Measurements from ENCODE around the gene HDAC7. TPM values are rescaled to one million over a fixed set of nuclear protein-coding genes. Genes with fewer than 3 reads are reported as not detected.

HDAC7 gene
- total RNA-seq, 8 experiments from 2014 or later = 9.8 to 43.8 (median 19.3) TPM

GRCh38 chr12:47767216-47767724 lies 52.4 kb downstream of the HDAC7 start:
- in situ Hi-C loops (cut with MboI; ENCODE audit: low pct_unique_long_range_greater_than_20kb in 2 of 9, low sequenced_read_pairs in 9 of 9, unreplicated experiment in 9 of 9) = no loop called here
- H3K4me3 ChIP-seq = no peak overlapping the region
- no peak overlapping the region for H3K27ac ChIP-seq
- 0 to 76% (median 50%) methylated on average over 1 to 3 of the region's 4 CpGs; no CpG with 5 or more reads in 2 of the 10 experiments for WGBS, 10 experiments
- peaks cover 25 to 26% of the 10 kb centered on the region in 2 donors for H3K4me1 ChIP-seq (replicated peaks in 1 of 2)
- peak in 3 of 8 experiments; percentile 16 to 50 (median 44) for ATAC-seq (replicated peaks in 6 of 8)

DNA sequence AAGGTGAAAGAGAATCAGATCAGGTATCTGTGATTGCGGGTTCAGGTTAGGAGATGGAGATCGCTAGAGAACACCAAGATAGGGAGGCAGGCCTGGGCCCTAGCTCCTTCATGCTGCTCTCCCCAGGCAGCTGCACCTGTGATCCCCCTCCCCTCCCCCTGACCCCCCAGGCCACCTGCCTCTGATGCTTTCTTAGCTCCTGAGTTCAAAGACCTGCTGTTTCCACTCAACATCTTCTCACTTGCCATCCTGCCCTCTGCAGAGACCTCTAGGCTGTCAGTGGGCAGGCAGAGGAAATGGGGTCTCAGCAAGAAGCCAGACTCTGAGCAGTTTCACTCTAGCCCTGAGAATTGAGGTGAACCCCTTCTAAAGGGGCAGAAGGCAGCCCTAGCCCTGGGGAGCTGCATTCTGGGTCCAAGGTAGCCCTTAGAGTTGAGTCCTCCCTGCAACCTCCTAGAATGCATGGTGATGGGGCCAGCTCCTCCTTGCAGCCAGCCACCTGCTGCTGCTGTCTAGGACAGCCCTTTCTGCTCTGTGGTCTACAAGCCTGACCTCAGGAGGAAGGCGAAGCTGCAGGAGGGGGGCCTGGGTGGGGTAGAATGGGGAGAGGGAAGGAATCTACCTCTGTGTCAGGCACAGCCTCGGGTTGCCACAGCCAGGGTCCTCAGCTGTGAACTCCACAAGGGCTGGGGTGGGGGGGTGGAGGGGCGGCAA lies 53.0 kb downstream of the HDAC7 start:
- Histone ChIP-seq H3K4me3 (no peak overlapping the region), H3K4me1 (replicated peaks in 1 of 2) (peaks cover 25 to 26% of the 10 kb centered on the region in 2 donors), H3K27ac (no peak overlapping the region)
- in situ Hi-C loops (cut with MboI; ENCODE audit: low pct_unique_long_range_greater_than_20kb in 2 of 9, low sequenced_read_pairs in 9 of 9, unreplicated experiment in 9 of 9) = no loop called here
- 80% methylated on average over 1 of the region's 5 CpGs; no CpG with 5 or more reads in 9 of the 10 experiments for WGBS, 10 experiments
- no peak for ATAC-seq (replicated peaks in 6 of 8)

- peaks cover 11% of the 10 kb centered on the region in 2 donors for H3K4me1 ChIP-seq (replicated peaks in 1 of 2)
Observed at GRCh38 chr12:47763481-47764346, 56.0 kb downstream of the HDAC7 start.

DNA sequence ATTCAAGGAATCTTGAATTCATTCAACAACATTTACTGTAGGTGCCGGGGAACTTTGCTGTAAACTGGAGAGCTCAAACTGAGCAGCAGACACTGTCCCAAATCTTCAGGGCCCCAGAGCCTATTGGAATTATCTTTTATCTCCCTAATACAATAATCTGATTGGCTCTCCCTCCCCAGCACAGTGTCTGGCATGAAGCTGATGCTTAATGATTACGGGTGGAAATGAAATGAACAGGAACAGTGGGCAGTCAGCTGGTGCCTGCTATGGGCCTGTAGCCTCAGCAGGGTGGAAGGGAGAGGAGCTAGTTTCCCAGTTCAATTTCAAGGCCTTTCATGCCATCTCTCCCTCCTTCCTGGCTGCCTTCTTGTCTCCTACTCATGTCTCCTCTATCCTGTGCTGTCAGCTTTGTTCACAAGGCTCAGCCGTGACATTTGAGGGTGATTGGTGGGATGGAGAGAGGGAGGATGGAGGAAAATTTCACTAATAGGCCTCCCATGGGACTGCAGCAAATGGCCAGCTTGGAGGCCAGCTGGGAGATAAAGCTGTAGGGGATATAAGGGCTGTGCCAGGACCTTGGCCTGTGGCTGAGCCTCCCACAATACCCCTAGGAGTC lies 56.7 kb downstream of the HDAC7 start:
- WGBS, 10 experiments = 36 to 100% (median 79%) methylated on average over 1 to 3 of the region's 3 CpGs; no CpG with 5 or more reads in 2 of the 10 experiments
- in situ Hi-C loops (cut with MboI; ENCODE audit: low pct_unique_long_range_greater_than_20kb in 2 of 9, low sequenced_read_pairs in 9 of 9, unreplicated experiment in 9 of 9) = no loop called here
- H3K4me3 ChIP-seq = no peak overlapping the region
- peak in 4 of 8 experiments; percentile 11 to 46 (median 18) for ATAC-seq (replicated peaks in 6 of 8)
- peaks cover 11 to 13% of the 10 kb centered on the region in 2 donors for H3K4me1 ChIP-seq (replicated peaks in 1 of 2)
- H3K27ac ChIP-seq = peak overlapping the region; percentile 28 to 43

More at GRCh38 chr12:47763481-47764346, 56.0 kb downstream of the HDAC7 start:
- Histone ChIP-seq H3K4me3 (no peak overlapping the region), H3K27ac (peak overlapping the region in 1 of 2 donors; percentile 43)
- ATAC-seq (replicated peaks in 6 of 8) = no peak
- in situ Hi-C loops (cut with MboI; ENCODE audit: low pct_unique_long_range_greater_than_20kb in 2 of 9, low sequenced_read_pairs in 9 of 9, unreplicated experiment in 9 of 9) = no loop called here
- 40 to 97% (median 92%) methylated on average over 1 to 6 of the region's 8 CpGs; no CpG with 5 or more reads in 4 of the 10 experiments for WGBS, 10 experiments

DNA sequence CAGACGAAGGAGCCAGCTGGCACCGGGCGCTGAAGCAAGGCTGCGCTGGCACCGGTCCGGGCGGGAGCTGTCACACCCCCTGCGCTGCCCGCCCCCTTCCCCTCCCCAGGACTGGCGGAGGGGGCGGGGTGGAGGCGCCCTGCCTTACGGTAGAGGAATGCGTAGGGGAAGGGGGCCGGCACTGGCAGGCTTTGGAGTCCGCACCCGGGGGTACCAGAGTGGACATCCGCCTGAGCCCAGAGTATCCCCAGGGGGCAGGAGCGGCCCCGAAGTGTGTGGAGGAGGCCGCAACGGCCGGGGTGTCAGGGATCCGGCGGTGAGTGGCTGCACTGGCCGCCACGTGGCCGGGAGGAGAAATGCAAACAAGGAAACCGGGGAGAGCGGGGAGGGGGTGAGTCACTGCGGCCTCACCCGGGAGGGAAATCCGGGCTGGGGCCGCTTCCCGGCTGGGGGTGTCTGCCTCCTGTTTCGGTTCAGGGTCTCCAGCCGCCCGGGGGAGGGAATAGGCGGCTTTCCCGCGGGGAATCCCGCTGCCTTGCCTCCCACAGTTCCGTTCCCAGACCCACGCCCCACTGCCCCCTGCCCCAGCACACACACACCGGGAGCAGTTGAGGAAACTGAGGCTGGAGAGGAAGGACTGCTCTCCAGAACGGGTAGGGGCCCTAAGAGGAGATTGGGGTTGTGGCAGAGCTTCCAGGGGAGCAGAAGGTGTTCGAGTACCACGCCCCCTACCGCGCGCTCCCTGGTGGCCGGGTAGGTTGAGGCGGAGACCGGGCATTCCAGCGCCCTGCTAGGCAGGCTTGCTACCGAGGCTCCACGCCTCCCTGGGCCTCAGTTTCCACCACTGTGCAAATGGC lies 60.6 kb downstream of the HDAC7 start, which contains the start of gene RAPGEF3:
Gene RAPGEF3, minus strand, starts transcription at position 47 of the 857 bp plus-strand sequence. CDS start 324 bp downstream, outside the sequence.
- peak; percentile 91 to 98 (median 94) for ATAC-seq (replicated peaks in 6 of 8)
- in situ Hi-C loops (cut with MboI; ENCODE audit: low pct_unique_long_range_greater_than_20kb in 2 of 9, low sequenced_read_pairs in 9 of 9, unreplicated experiment in 9 of 9) = no loop called here
- WGBS, 10 experiments = 0 to 24% (median 15%) methylated on average over 2 to 10 of the region's 57 CpGs; no CpG with 5 or more reads in 6 of the 10 experiments
- H3K4me3 ChIP-seq = peak within 1 kb of the TSS; percentile 28 to 38 (median 28)
- peaks cover 11 to 15% of the 10 kb centered on the region in 2 donors for H3K4me1 ChIP-seq (replicated peaks in 1 of 2)
- no peak within 1 kb of the TSS for H3K27ac ChIP-seq

- ATAC-seq (replicated peaks in 6 of 8) = no peak
- peak overlapping the region; percentile 28 to 38 (median 28) for H3K4me3 ChIP-seq
- no peak overlapping the region for H3K27ac ChIP-seq
- H3K4me1 ChIP-seq (replicated peaks in 1 of 2) = peaks cover 11 to 13% of the 10 kb centered on the region in 2 donors
- no CpG with 5 or more reads among the region's 10 CpGs for WGBS, 10 experiments
- in situ Hi-C loops (cut with MboI; ENCODE audit: low pct_unique_long_range_greater_than_20kb in 2 of 9, low sequenced_read_pairs in 9 of 9, unreplicated experiment in 9 of 9) = no loop called here
Observed at GRCh38 chr12:47758584-47758833, 61.2 kb downstream of the HDAC7 start.

GRCh38 chr12:47757840-47758583 lies 61.7 kb downstream of the HDAC7 start:
- Histone ChIP-seq H3K4me1 (replicated peaks in 1 of 2) (peaks cover 6 to 9% of the 10 kb centered on the region in 2 donors), H3K27ac (no peak overlapping the region), H3K4me3 (peak overlapping the region in 1 of 5 donors; percentile 38)
- 0 to 93% (median 57%) methylated on average over 1 to 6 of the region's 20 CpGs; no CpG with 5 or more reads in 4 of the 10 experiments for WGBS, 10 experiments
- in situ Hi-C loops (cut with MboI; ENCODE audit: low pct_unique_long_range_greater_than_20kb in 2 of 9, low sequenced_read_pairs in 9 of 9, unreplicated experiment in 9 of 9) = no loop called here
- peak in 4 of 8 experiments; percentile 1 to 4 (median 3) for ATAC-seq (replicated peaks in 6 of 8)

GRCh38 chr12:47757364-47757839 lies 62.3 kb downstream of the HDAC7 start:
- in situ Hi-C loops (cut with MboI; ENCODE audit: low pct_unique_long_range_greater_than_20kb in 2 of 9, low sequenced_read_pairs in 9 of 9, unreplicated experiment in 9 of 9) = no loop called here
- H3K27ac ChIP-seq = no peak overlapping the region
- no peak overlapping the region for H3K4me3 ChIP-seq
- WGBS, 10 experiments = 40 to 80% (median 71%) methylated on average over 1 to 6 of the region's 7 CpGs; no CpG with 5 or more reads in 6 of the 10 experiments
- H3K4me1 ChIP-seq (replicated peaks in 1 of 2) = peaks cover 3 to 6% of the 10 kb centered on the region in 2 donors
- ATAC-seq (replicated peaks in 6 of 8) = no peak

DNA sequence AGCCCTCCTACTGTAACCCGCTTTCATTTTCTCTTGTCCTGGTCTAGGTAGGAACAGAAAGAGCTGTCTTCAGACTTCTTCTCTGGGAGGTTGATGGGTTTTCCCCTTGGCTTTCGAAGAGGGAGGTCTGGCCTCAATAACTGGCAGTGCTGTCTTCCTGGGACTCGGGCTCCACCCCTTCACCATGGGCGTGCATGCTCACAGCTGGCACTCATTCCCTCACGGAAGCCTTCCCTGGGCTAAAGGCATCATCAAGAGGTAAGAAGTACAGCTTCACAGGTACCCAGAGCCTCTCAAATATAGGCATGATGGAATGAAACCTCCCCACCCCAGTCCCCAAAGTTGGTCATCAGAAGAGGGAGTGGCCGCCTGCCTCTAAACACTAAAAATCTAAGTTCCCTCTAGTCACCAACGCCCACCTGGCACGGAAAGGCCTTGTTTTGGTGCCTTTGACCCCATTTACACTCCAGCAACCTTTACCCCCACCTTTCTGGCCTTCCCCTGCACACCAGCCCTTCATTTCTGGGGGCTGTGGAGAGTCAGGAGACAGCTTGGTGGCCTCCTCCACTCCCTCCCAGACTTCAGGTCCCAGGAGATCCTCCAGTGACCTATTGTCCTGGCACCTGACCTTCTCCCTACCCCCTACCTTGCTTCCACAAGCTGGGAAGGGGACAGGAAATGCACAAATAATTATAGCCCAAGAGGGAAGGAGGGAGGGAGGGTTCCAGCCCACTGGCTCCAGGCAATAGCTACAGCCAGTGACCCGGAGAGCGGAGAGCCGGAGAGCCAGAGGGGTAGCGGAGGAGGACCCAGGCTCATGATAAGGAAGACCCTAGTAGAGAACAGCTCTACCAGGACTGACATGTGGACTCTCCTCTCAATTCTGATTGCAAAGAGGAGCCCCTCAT lies 63.8 kb downstream of the HDAC7 start:
- 50 to 92% (median 81%) methylated on average over 1 to 8 of the region's 12 CpGs for WGBS, 10 experiments
- Histone ChIP-seq H3K4me3 (no peak overlapping the region), H3K27ac (no peak overlapping the region), H3K4me1 (replicated peaks in 1 of 2) (peaks cover 3 to 6% of the 10 kb centered on the region in 2 donors)
- ATAC-seq (replicated peaks in 6 of 8) = no peak
- in situ Hi-C loops (cut with MboI; ENCODE audit: low pct_unique_long_range_greater_than_20kb in 2 of 9, low sequenced_read_pairs in 9 of 9, unreplicated experiment in 9 of 9) = no loop called here

DNA sequence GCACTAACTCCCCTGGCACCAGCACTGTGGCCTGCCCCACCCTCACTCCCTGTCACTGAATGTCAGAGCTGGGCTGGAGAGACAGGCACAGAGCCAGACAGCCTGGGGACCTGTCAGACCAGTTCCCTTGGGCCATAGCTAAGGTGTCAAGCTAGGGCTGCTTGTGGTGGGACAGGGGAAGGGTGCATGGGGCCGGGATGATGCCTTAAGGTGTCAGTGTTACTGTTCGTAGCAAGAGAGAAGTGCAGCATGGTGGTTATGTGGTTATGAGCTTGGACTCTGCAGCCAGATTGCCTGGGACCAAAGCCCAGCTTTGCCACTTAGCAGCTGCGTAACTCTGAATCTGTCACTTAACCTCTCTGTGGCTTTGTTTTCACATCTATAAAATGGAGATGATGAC lies 64.8 kb downstream of the HDAC7 start:
- no peak for ATAC-seq (replicated peaks in 6 of 8)

DNA sequence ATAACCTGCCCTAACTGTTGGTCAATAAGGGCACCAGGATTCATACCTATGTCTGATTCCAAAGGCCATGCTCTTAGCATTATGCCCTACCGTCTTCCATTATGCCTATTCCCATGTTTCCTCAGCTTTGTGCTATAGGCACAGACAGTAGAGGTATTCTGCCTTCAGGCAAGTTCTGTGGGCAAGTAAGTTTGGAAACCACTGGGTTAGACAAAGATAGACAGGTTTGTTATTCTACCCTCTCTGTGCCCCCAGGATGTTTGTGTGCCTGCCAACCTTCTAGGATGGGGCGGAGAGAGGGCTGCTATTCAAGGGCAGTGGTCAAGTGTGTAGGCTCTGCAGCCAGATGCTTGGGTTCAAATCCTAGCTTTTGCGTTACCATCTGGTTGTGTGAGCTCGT lies 65.6 kb downstream of the HDAC7 start:
- Histone ChIP-seq H3K4me3 (no peak overlapping the region), H3K27ac (no peak overlapping the region), H3K4me1 (replicated peaks in 1 of 2) (peaks cover 3 to 6% of the 10 kb centered on the region in 2 donors)
- WGBS, 10 experiments = 63 to 100% (median 80%) methylated on average over 1 to 3 of the region's 4 CpGs; no CpG with 5 or more reads in 3 of the 10 experiments
- in situ Hi-C loops (cut with MboI; ENCODE audit: low pct_unique_long_range_greater_than_20kb in 2 of 9, low sequenced_read_pairs in 9 of 9, unreplicated experiment in 9 of 9) = no loop called here
- no peak for ATAC-seq (replicated peaks in 6 of 8)

More for the DNA sequence above, 64.8 kb downstream of the HDAC7 start:
- H3K27ac ChIP-seq = no peak overlapping the region
- H3K4me1 ChIP-seq (replicated peaks in 1 of 2) = peaks cover 3 to 6% of the 10 kb centered on the region in 2 donors
- no peak overlapping the region for H3K4me3 ChIP-seq
- WGBS, 10 experiments = 86 to 100% (median 89%) methylated on average over 1 to 3 of the region's 3 CpGs; no CpG with 5 or more reads in 7 of the 10 experiments
- in situ Hi-C loops (cut with MboI; ENCODE audit: low pct_unique_long_range_greater_than_20kb in 2 of 9, low sequenced_read_pairs in 9 of 9, unreplicated experiment in 9 of 9) = no loop called here

All from motor neuron (in vitro differentiated cells).